HUES48 (cell line): Measurements from ENCODE around the gene ADGRB3.

ENCODE experiments used
- H3K27ac ChIP-seq: one replicate; pipeline ENCODE4 v1.7.0; 2013; ENCODE audit warnings: low read depth, low read length, inconsistent platforms
- H3K27me3 ChIP-seq: 2 replicates; pipeline ENCODE4 v1.6.1; 2013; ENCODE audit warnings: mild to moderate bottlenecking, low read length; ENCODE audit not compliant: control insufficient read depth, insufficient read depth
- H3K36me3 ChIP-seq: 2 replicates; pipeline ENCODE4 v1.6.1; 2013; ENCODE audit warnings: low read length; ENCODE audit not compliant: control insufficient read depth, insufficient read depth
- H3K4me1 ChIP-seq: 2 replicates; pipeline ENCODE4 v1.6.1; 2013; ENCODE audit warnings: mild to moderate bottlenecking, low read length; ENCODE audit not compliant: control insufficient read depth, insufficient read depth
- H3K4me3 ChIP-seq: 2 replicates; pipeline ENCODE4 v1.5.1; 2013; ENCODE audit warnings: mild to moderate bottlenecking, low read depth, low read length
- H3K9ac ChIP-seq: 2 replicates; pipeline ENCODE4 v1.6.1; 2013; ENCODE audit warnings: mild to moderate bottlenecking, low read depth, low read length, moderate library complexity
- H3K9me3 ChIP-seq: 2 replicates; pipeline ENCODE4 v1.6.1; 2013; ENCODE audit warnings: low read length; ENCODE audit not compliant: control insufficient read depth, insufficient read depth

The ADGRB3 gene

DNA sequence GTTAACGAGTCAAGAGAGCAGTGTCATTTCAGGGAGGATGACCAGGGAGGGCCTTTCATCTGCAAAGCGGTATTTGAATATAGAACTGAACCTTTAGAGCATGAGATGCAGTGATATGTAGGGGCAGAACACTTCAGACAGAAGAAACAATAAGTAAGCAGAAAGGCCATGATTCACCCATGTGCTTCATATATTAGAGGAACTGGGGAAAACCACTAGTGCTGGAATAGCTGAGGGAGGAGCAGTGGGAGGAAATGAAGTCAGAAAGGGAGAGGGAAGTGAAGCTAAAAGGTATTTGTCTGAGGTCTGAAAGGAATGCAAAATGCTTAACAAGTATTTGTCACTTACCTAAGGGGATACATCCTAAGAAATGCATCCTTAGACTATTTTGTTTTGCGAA is 391.2 kb downstream of the ADGRB3 start:
- Histone ChIP-seq H3K36me3 (no peaks in the 10 kb centered on the region), H3K4me3 (no peak overlapping the region), H3K9me3 (no peaks in the 10 kb centered on the region), H3K4me1 (no peaks in the 10 kb centered on the region), H3K27ac (no peak overlapping the region), H3K9ac (no peak overlapping the region), H3K27me3 (no peaks in the 10 kb centered on the region)

DNA sequence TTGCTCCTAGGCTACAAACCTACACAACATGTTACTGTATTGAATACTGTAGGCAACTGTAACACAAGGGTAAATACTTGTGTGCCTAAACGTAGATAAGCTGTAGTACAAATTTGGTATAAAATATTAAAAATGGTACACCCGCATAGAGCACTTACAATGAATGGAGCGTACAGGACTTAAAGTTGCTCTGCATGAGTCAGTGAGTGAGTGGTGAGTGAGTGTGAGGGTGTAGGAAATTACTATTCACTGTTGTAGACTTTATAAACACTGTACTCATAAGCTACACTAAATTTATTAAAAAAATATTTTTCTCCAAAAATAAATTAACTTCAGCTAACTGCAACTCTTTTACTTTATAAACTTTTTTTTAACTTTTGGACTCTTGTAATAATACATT is 391.6 kb downstream of the ADGRB3 start:
- Histone ChIP-seq H3K9me3 (no peaks in the 10 kb centered on the region), H3K27me3 (no peaks in the 10 kb centered on the region), H3K4me3 (no peak overlapping the region), H3K4me1 (no peaks in the 10 kb centered on the region), H3K9ac (no peak overlapping the region), H3K27ac (no peak overlapping the region), H3K36me3 (no peaks in the 10 kb centered on the region)

DNA sequence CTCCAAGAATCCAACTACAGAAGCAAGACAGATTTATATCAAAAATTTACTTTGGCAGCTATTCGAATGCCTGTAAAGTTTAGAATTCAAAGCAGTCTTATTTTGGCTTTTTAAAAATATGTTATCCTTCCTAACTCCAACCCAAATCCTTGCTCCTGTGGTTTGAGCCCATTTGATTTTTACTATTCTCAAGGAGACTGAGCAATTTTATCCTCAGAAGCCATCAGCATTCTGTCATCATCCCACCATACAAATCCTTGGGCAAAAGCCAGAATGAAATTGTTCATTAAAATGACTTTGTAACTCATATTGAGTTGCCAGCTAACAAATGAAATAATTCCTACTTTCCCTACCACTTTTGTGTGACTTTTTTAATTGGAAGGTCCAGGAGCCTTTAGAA is 392.8 kb downstream of the ADGRB3 start:
- Histone ChIP-seq H3K9me3 (no peaks in the 10 kb centered on the region), H3K27me3 (no peaks in the 10 kb centered on the region), H3K4me3 (no peak overlapping the region), H3K36me3 (no peaks in the 10 kb centered on the region), H3K4me1 (no peaks in the 10 kb centered on the region), H3K27ac (no peak overlapping the region), H3K9ac (no peak overlapping the region)

DNA sequence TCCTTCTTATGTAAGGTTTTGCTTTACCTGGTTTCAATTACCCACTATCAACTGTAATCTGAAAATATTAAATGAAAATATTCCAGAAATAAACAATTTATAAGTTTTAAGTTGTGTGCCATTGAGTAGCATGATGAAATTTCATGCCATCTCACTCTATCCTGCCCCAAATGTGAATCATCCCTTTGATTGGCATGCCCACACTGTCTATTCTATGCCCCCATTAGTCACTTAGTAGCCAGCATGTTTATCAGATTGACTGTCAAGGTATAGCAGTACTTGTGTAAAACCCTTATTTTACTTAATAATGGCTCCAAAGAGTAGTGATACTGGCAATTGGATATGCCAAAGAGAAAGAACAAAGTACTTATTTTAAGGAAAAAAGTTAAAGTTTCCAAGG is 403.8 kb downstream of the ADGRB3 start:
- Histone ChIP-seq H3K27ac (no peak overlapping the region), H3K27me3 (no peaks in the 10 kb centered on the region), H3K9ac (no peak overlapping the region), H3K4me3 (no peak overlapping the region), H3K36me3 (no peaks in the 10 kb centered on the region), H3K4me1 (0 out of 2 replicates have a peak, but pooled peaks cover 4% of the 10 kb centered on the region), H3K9me3 (no peaks in the 10 kb centered on the region)

DNA sequence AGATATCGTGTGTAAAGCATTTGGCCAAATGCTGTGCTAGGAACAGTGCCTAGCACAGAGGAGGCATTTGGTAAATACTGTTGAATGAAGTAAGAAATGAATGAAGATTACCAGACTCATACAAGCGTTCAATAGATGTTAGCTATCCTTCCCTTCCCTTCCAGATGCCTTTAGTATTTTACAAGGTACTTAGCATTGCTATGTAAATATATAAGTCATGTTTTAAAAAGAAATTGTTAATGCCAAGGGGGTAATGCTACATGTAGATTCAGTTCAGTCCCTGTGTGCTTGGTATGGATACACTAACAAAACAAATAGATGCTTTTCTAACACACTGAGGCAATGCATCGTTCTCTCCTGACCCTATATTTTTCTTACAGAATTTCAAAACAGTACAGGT is 407.2 kb downstream of the ADGRB3 start:
- no peaks in the 10 kb centered on the region for H3K27me3 ChIP-seq
- no peak overlapping the region for H3K4me3 ChIP-seq
- H3K36me3 ChIP-seq: no peaks in the 10 kb centered on the region
- H3K9me3 ChIP-seq: no peaks in the 10 kb centered on the region
- 0 out of 2 replicates have a peak, but pooled peaks cover 4% of the 10 kb centered on the region for H3K4me1 ChIP-seq
- H3K9ac ChIP-seq: no peak overlapping the region
- H3K27ac ChIP-seq: no peak overlapping the region

DNA sequence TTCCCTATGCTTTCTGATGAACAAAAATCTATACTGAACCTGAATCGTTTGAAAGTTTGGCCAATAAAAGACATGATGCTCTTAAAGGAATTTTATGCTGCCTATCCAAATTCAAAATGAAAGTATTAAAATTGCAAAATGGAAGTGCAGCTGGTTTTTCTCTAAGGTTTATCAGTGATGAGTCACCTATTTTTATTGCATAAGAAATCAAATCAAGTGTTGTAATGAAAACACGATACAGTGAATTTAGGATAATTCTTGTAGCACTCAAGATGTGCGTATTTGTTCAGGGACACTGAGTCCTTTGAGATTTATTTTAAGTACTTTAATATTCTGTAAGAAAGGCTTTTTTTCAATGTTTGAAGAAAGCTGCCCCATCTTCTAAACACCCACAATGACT is 409.5 kb downstream of the ADGRB3 start:
- H3K4me1 ChIP-seq: 0 out of 2 replicates have a peak, but pooled peaks cover 4% of the 10 kb centered on the region
- H3K36me3 ChIP-seq: no peaks in the 10 kb centered on the region
- H3K4me3 ChIP-seq: no peak overlapping the region
- no peak overlapping the region for H3K9ac ChIP-seq
- no peaks in the 10 kb centered on the region for H3K9me3 ChIP-seq
- H3K27me3 ChIP-seq: no peaks in the 10 kb centered on the region
- H3K27ac ChIP-seq: no peak overlapping the region

DNA sequence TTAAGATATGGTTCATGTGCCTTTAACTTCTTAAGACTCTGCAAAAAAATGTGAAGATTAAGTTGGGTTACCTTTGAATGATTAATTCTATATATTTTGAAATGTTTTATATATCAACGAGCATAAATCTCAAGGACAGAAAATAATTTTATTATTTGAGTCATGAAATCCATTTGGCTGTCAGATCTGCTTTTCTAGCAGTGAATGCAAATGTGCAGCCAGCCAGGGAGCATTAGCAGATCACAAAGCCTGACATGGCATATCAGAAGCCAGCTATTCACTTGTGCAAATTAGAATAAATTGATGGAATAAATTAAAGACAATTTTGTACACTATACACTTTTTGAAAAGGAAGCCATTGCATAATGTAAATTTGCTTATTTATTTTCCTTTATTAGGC is 424.3 kb downstream of the ADGRB3 start:
- Histone ChIP-seq H3K36me3 (no peaks in the 10 kb centered on the region), H3K9ac (no peak overlapping the region), H3K27me3 (no peaks in the 10 kb centered on the region), H3K4me3 (no peak overlapping the region), H3K27ac (no peak overlapping the region), H3K4me1 (no peaks in the 10 kb centered on the region), H3K9me3 (no peaks in the 10 kb centered on the region)

DNA sequence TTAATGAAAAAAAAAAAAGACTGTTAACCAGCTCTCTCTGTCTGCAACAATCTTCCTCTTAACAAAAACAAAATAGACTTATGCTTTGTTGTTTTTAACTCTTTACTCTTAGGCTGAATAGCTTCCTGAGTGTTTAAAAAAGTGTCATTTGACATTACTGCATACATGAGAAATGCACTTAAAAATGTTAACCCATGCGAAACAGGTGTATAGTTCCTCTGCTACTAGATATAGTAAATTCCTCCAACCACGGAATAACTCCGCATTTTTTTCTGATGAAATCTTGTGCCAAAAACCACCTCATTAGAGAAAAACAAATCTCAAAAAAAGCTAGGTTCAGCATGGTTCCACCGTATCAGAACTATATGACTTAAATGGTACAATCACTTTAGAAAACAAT is 426.0 kb downstream of the ADGRB3 start:
- Histone ChIP-seq H3K36me3 (no peaks in the 10 kb centered on the region), H3K9me3 (no peaks in the 10 kb centered on the region), H3K4me3 (no peak overlapping the region), H3K27me3 (no peaks in the 10 kb centered on the region), H3K4me1 (no peaks in the 10 kb centered on the region), H3K27ac (no peak overlapping the region), H3K9ac (no peak overlapping the region)

DNA sequence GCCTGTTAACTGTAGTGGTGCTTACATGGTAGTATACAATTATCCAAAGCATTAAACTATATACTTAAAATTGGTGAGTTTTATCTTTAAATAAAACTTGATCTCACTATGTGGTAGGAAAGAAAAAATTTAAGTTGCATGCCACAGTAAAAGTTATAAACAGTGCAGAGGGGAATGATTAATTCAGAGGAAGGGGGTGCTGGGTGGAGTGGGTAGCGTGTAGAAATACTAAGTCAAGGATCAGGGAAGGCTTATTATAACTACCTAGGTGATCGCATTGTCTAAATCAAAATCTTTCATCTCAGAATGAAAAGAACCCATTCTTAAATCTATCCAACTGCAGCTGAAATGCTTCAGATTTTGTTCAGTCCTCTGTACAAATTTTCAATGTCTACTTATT is 428.3 kb downstream of the ADGRB3 start:
- no peaks in the 10 kb centered on the region for H3K4me1 ChIP-seq
- no peak overlapping the region for H3K27ac ChIP-seq
- H3K9me3 ChIP-seq: no peaks in the 10 kb centered on the region
- H3K4me3 ChIP-seq: no peak overlapping the region
- H3K9ac ChIP-seq: no peak overlapping the region
- no peaks in the 10 kb centered on the region for H3K27me3 ChIP-seq
- H3K36me3 ChIP-seq: no peaks in the 10 kb centered on the region

DNA sequence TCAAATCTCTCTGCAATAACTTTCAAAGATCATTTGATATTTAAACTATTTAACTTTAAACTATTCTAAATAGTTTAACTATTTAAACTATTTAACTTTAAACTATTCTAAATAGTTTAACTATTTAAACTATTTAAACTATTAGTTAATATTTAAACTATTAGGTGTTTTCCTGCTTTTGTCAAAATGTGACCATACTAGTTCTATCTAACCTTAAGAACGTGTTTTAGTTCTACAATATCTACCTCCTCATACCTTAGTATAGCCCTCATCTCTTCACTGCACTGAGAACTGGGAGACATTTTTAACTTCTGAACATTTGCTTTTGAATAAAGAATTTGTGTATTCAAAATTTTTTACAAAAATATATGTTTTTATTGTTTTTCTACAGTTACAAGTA is 429.1 kb downstream of the ADGRB3 start:
- H3K4me3 ChIP-seq: no peak overlapping the region
- no peaks in the 10 kb centered on the region for H3K27me3 ChIP-seq

DNA sequence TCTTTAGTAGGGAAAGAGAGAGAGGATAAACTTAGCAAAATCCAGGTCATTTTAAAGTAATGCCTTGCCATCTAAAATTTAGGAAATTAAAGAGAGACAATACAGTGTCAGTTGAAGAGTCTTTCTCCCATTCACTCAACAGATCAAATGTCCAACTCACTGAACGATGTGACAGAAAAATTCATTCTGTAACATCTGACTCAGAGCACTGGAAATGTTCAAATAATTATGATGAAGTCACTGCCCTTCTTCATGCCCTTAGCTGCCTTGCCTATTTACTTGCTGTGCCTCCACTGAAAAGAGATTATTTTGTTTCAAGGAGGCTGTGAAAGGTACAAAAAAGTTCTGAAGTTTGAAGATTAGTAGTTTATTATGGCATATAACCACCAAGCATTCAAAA is 434.8 kb downstream of the ADGRB3 start:
- no peak overlapping the region for H3K9ac ChIP-seq
- no peaks in the 10 kb centered on the region for H3K36me3 ChIP-seq
- H3K4me3 ChIP-seq: no peak overlapping the region
- no peak overlapping the region for H3K27ac ChIP-seq
- H3K4me1 ChIP-seq: peaks cover 5% of the 10 kb centered on the region; the same call in 1 of the 2 replicates
- H3K27me3 ChIP-seq: no peaks in the 10 kb centered on the region
- no peaks in the 10 kb centered on the region for H3K9me3 ChIP-seq

More for the DNA sequence above, 429.1 kb downstream of the ADGRB3 start:
- Histone ChIP-seq H3K9ac (no peak overlapping the region), H3K36me3 (no peaks in the 10 kb centered on the region), H3K4me1 (no peaks in the 10 kb centered on the region), H3K27ac (no peak overlapping the region), H3K9me3 (no peaks in the 10 kb centered on the region)

DNA sequence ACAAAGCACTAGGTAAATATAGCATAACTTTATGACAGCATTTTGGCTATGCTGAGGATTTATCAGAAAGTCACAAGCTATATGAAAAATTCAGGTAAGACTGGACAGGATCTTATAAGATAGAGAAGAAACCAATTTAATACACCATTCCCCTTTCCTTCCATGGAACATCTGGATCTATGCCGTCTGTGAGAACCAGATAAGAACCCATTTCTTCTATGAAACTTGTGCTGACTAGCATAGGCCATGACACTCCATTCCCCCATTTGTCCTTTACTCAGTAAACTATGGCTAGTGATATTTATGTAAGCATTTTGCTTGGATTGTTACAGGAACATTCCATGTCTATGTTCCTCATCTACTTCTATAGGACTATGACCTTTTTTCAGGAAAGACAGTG is 437.7 kb downstream of the ADGRB3 start:
- Histone ChIP-seq H3K4me3 (no peak overlapping the region), H3K9me3 (no peaks in the 10 kb centered on the region), H3K9ac (no peak overlapping the region), H3K4me1 (peaks cover 5% of the 10 kb centered on the region; the same call in 1 of the 2 replicates), H3K27ac (no peak overlapping the region), H3K36me3 (no peaks in the 10 kb centered on the region), H3K27me3 (no peaks in the 10 kb centered on the region)
